GM12878 (cell line): Measurements from ENCODE around the gene RHBDF2. TPM values are rescaled to one million over a fixed set of nuclear protein-coding genes. Genes with fewer than 3 reads are reported as not detected.
A peak's percentile ranks its signal among the peaks of the same experiment; 100 is the strongest.

Experiments used
- ATF3 ChIP-seq: IDR thresholded peaks from 2 replicates; pipeline ENCODE4 v1.6.1; 2011; ENCODE audit warnings: low read depth, mild to moderate bottlenecking, low read length, moderate library complexity, borderline replicate concordance; ENCODE audit errors: extremely low read depth
- BHLHE40 ChIP-seq, 2 experiments: fragments of 450-650 bp in 1 of 2; IDR thresholded peaks; 2 replicates each; pipeline ENCODE4 v1.6.1; 2011 to 2017; ENCODE audit warnings: low read depth in 2 of 2, borderline replicate concordance in 1 of 2, improper control_type of control experiment in 1 of 2, low read length in 1 of 2, mild to moderate bottlenecking in 1 of 2
- CBX3 ChIP-seq: fragments of 200-600 bp; sonication (generic); IDR thresholded peaks from 2 replicates; pipeline ENCODE4 v1.6.1; 2016; ENCODE audit warnings: low read depth, borderline replicate concordance
- CBX5 ChIP-seq: sonication (generic); IDR thresholded peaks from 2 replicates; pipeline ENCODE4 v1.6.1; 2016; ENCODE audit warnings: low read depth, moderate library complexity, mild to moderate bottlenecking, inconsistent platforms
- CHD2 ChIP-seq: IDR thresholded peaks from 2 replicates; pipeline ENCODE4 v1.6.1; 2011; ENCODE audit warnings: low read depth, low read length, improper control_type of control experiment, borderline replicate concordance
- HCFC1 ChIP-seq: fragments of 150-350 bp; IDR thresholded peaks from 2 replicates; pipeline ENCODE4 v1.6.1; 2014; ENCODE audit warnings: low read length
- IKZF1 ChIP-seq: fragments of 450-650 bp; conservative IDR thresholded peaks from 2 replicates; pipeline ENCODE4 v1.6.1; 2017; ENCODE audit warnings: antibody characterized with exemption, mild to moderate bottlenecking
- LARP7 ChIP-seq: fragments of 450-650 bp; IDR thresholded peaks from 2 replicates; pipeline ENCODE4 v1.6.1; 2017; ENCODE audit warnings: mild to moderate bottlenecking
- RAD21 ChIP-seq: IDR thresholded peaks from 2 replicates; pipeline ENCODE4 v1.6.1; 2011; ENCODE audit warnings: mild to moderate bottlenecking, low read depth, low read length, moderate library complexity; ENCODE audit not compliant: insufficient read depth
- RAD51 ChIP-seq: fragments of 450-650 bp; IDR thresholded peaks from 2 replicates; pipeline ENCODE4 v1.6.1; 2016; ENCODE audit warnings: moderate library complexity, mild to moderate bottlenecking, inconsistent platforms
- RB1 ChIP-seq: fragments of 450-650 bp; formaldehyde crosslinking; IDR thresholded peaks from 2 replicates; pipeline ENCODE4 v1.6.1; 2017; ENCODE audit warnings: mild to moderate bottlenecking, borderline replicate concordance
- RUNX3 ChIP-seq: IDR thresholded peaks from 2 replicates; pipeline ENCODE4 v1.6.1; 2012; ENCODE audit warnings: low read length, inconsistent platforms
- TCF7 ChIP-seq: IDR thresholded peaks from 2 replicates; pipeline ENCODE4 v1.6.1; 2014; ENCODE audit warnings: antibody characterized with exemption, borderline replicate concordance
- ZBTB11 ChIP-seq: fragments of 450-650 bp; formaldehyde crosslinking; IDR thresholded peaks from 2 replicates; pipeline ENCODE4 v1.5.0; 2022; ENCODE audit warnings: mild to moderate bottlenecking, missing genetic modification characterization
- ZBTB33 ChIP-seq: fragments of 450-650 bp; IDR thresholded peaks from 2 replicates; pipeline ENCODE4 v1.6.1; 2017; ENCODE audit warnings: mild to moderate bottlenecking
- ZNF24 ChIP-seq: fragments of 450-650 bp; IDR thresholded peaks from 2 replicates; pipeline ENCODE4 v1.6.1; 2017; ENCODE audit warnings: antibody characterized with exemption, mild to moderate bottlenecking
- ZZZ3 ChIP-seq: IDR thresholded peaks from 2 replicates; pipeline ENCODE4 v1.6.1; 2011; ENCODE audit warnings: low read depth; ENCODE audit not compliant: control insufficient read depth, insufficient read length
- polyA plus RNA-seq, 11 experiments: library from polyadenylated mRNA; depleted of rRNA in 4 of 11; unstranded in 6 of 11; stranded (reverse) in 5 of 11; fragments of >200 nt; fragmentation: Nextera tagmentation in 4 of 11; fragmentation: Illumina TruSeq in 1 of 11; extraction: Ambion mirVana in 4 of 11; extraction: Trizol in 1 of 11; gene quantifications; 1 replicate in 1 of 11; 2 replicates in 10 of 11; pipeline versions ENCODE4 v1.2.1 to v1.2.3, GENCODE V29; 2011 to 2016; ENCODE audit warnings: inconsistent platforms in 2 of 11, missing spikeins in 2 of 11, low read depth in 1 of 11
- total RNA-seq, 4 experiments: library from RNA; depleted of rRNA in 3 of 4; stranded (reverse); fragments of >200 nt in 3 of 4; fragmentation: Illumina TruSeq in 1 of 4; extraction: Trizol in 1 of 4; gene quantifications; 2 replicates each; pipeline versions ENCODE4 v1.2.1 to v1.2.3, GENCODE V29; 2013 to 2021
- TF ChIP-seq, protein P1 (sequence below): IDR thresholded peaks from 2 replicates; pipeline ENCODE4 v1.6.1; 2012; ENCODE audit warnings: improper control_type of control experiment, low read depth, low read length; ENCODE audit not compliant: insufficient replicate concordance

The RHBDF2 gene
- total and polyA plus RNA-seq, 10 of the 15 experiments (the other 5 are each of a cell fraction or from before 2014, with no cell fraction given), result 0.97 to 43.0 (median 18.7) TPM

GRCh38 chr17:76452660-76453430 lies 48.4 kb downstream of the RHBDF2 start, which contains the start of gene UBE2O (continued):
- TF ChIP-seq ZBTB11 (CRISPR knock-in tag), result no peak
- no peak for TF ChIP-seq ATF3
- TF ChIP-seq ZNF24, result no peak
- TF ChIP-seq RUNX3, result no peak
- TF ChIP-seq LARP7, result peak; percentile 83
- peak; percentile 66; the same call in 1 of the 2 replicates for TF ChIP-seq CHD2
- TF ChIP-seq IKZF1, result peak; percentile 70
- TF ChIP-seq RAD21, result no peak
- TF ChIP-seq ZBTB33, result no peak
- no peak for TF ChIP-seq ZZZ3
- peak in 1 of 2 experiments; percentile 62; a peak in 2 of 4 replicates for TF ChIP-seq BHLHE40 (IDR thresholded peaks at IDR 0.05; ENCODE audit: borderline replicate concordance in 1 of 2, low read depth in 2 of 2, low read length in 1 of 2)
- TF ChIP-seq RB1, result 0 out of 2 replicates have a peak, but pooled peaks have one; percentile 46
- TF ChIP-seq CBX5, result no peak
- no peak for TF ChIP-seq TCF7
- TF ChIP-seq HCFC1, result peak; percentile 13
- TF ChIP-seq CBX3, result no peak
- TF ChIP-seq, protein P1, sequence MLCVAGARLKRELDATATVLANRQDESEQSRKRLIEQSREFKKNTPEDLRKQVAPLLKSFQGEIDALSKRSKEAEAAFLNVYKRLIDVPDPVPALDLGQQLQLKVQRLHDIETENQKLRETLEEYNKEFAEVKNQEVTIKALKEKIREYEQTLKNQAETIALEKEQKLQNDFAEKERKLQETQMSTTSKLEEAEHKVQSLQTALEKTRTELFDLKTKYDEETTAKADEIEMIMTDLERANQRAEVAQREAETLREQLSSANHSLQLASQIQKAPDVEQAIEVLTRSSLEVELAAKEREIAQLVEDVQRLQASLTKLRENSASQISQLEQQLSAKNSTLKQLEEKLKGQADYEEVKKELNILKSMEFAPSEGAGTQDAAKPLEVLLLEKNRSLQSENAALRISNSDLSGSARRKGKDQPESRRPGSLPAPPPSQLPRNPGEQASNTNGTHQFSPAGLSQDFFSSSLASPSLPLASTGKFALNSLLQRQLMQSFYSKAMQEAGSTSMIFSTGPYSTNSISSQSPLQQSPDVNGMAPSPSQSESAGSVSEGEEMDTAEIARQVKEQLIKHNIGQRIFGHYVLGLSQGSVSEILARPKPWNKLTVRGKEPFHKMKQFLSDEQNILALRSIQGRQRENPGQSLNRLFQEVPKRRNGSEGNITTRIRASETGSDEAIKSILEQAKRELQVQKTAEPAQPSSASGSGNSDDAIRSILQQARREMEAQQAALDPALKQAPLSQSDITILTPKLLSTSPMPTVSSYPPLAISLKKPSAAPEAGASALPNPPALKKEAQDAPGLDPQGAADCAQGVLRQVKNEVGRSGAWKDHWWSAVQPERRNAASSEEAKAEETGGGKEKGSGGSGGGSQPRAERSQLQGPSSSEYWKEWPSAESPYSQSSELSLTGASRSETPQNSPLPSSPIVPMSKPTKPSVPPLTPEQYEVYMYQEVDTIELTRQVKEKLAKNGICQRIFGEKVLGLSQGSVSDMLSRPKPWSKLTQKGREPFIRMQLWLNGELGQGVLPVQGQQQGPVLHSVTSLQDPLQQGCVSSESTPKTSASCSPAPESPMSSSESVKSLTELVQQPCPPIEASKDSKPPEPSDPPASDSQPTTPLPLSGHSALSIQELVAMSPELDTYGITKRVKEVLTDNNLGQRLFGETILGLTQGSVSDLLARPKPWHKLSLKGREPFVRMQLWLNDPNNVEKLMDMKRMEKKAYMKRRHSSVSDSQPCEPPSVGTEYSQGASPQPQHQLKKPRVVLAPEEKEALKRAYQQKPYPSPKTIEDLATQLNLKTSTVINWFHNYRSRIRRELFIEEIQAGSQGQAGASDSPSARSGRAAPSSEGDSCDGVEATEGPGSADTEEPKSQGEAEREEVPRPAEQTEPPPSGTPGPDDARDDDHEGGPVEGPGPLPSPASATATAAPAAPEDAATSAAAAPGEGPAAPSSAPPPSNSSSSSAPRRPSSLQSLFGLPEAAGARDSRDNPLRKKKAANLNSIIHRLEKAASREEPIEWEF, result no peak
- TF ChIP-seq RAD51, result no peak
